Superior temporal gyrus (tissue), 1 donor: ENCODE data around the gene COL18A1.
"Not testable (repeated sequence)": the region's sequence is repeated elsewhere in the genome, so short reads cannot be mapped to it uniquely, and the experiment has no call there.

Experiments used
- DNase-seq: peaks from one replicate; pipeline ENCODE4 v3.0.0-alpha.2; 2016; ENCODE audit errors: extremely low spot score

COL18A1 gene

GRCh38 chr21:45440736-45441350, 35.9 kb downstream of the COL18A1 start:
- DNase-seq: no peak

DNA sequence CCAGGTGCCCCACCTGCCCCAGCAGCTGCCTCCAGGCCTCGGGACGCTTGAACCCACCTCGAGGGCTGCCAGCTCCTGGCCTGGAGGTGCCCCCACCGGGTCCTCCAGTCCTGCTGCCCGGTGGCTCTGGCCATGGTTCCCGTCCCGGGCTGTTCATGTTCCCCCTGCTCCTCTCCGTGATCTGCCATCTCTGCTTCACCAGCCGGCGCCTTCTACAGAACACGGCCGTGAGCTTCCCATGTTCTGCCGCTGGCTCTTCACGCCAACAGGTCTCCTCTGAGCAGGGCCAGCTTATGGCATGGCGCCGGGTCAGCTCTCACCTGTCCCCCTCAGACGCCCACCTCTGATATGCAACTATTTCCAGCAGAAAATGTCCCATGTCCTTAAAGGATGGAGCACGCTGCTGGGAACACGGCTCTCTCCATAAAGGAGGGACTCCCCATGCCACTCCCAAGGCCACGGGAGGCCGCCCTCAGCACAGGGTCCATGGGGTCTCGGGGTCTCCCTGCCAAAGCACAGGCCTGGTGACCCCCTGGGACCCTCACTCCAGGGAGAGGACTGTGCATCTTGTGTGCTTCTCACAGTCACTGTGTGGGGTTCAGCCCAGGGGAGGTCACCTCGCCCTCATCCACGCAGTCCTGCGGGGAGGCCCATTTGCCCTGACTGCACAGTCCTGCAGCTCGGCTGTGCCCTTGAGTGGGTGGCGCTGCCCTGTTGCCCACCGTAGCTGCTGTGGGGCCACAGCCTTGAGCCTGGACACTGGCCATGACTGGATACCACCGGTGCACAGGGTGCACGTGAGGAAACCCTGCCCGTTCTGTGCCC, 36.7 kb downstream of the COL18A1 start:
- no peak for DNase-seq

DNA sequence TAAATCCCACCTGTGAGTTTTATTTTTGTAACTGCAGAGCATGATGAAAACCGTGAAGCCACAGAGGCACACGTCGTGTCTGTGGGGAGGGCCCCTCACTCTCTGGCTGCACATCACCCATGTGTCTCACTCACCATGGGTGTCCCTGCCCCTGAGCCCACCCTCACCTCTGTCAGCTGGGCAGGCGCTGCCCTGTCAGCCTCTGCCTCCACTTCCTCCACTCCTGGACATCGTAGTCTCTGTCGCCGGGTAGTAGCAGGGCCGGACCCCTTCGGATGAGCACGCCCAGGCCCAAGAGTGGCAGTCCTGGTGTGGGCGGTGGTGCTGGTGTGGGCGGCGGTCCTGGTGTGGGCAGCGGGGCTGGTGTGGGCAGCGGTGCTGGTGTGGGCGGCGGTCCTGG, 37.3 kb downstream of the COL18A1 start:
- no peak for DNase-seq

GRCh38 chr21:45442686-45443594, 38.0 kb downstream of the COL18A1 start:
- not testable (repeated sequence) for DNase-seq

GRCh38 chr21:45443595-45444181, 38.7 kb downstream of the COL18A1 start:
- DNase-seq: peak; percentile 58

DNA sequence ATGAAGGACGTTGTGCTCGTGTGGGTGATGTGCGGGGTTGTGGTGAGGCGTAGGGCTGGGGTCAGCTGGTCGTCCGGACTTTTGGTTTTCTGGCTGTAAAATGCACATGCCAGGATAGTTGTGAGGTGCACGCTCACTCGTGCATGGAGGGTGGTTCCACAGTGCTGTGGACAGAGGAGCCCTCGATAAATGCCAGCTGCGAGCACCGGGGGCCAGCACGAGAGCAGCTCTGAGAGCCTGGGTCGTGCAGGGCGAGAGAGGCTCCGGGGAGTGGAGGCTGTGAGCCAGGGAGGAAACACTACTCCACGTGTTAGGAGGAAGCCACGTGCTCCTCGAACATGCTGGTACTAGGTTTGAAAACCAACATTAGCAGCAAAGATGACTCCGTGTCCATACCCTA, 39.4 kb downstream of the COL18A1 start:
- DNase-seq: no peak

GRCh38 chr21:45445369-45445768, 40.4 kb downstream of the COL18A1 start:
- DNase-seq: no peak

DNA sequence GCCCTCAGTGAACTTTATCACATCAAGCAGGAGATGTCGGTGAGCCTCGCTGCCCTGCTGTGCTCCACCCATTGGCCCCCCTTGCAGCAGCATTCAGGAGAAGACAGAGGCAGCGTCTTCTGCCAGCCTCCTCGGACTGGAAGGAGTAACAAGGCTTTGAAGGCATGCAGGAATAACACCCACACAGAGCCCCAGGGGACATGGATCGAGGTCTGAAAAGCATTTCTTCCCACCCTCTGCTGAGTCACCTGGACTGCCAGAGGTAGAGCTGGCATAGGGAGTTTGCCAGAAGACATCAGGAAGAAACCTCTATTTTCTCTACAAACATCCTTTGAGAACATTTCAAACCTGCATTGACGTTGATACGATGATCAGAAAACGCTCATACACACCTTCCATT, 42.9 kb downstream of the COL18A1 start:
- no peak for DNase-seq

DNA sequence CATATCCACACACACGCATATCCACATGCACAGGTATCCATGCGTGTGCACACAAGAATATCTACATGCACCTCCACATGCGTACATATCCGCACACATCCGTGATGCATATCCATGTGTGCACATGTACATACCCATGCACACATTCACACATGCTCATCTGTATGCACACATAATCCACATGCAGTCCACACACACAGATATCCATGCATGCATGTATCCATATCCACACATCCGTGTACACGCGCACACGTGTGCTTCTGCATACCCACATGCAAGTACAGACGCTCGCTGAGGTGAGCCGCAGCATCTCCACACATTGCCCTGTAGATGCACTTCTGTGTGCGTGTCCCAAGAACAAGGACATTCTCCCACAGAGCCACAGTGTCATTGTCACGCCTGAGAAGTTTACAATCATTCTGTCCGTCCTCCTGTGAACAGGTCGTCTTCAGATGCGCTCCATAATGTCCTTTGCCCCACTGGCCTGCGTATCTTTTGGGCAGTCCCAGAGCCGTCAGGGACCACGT, 43.4 kb downstream of the COL18A1 start:
- DNase-seq: no peak

DNA sequence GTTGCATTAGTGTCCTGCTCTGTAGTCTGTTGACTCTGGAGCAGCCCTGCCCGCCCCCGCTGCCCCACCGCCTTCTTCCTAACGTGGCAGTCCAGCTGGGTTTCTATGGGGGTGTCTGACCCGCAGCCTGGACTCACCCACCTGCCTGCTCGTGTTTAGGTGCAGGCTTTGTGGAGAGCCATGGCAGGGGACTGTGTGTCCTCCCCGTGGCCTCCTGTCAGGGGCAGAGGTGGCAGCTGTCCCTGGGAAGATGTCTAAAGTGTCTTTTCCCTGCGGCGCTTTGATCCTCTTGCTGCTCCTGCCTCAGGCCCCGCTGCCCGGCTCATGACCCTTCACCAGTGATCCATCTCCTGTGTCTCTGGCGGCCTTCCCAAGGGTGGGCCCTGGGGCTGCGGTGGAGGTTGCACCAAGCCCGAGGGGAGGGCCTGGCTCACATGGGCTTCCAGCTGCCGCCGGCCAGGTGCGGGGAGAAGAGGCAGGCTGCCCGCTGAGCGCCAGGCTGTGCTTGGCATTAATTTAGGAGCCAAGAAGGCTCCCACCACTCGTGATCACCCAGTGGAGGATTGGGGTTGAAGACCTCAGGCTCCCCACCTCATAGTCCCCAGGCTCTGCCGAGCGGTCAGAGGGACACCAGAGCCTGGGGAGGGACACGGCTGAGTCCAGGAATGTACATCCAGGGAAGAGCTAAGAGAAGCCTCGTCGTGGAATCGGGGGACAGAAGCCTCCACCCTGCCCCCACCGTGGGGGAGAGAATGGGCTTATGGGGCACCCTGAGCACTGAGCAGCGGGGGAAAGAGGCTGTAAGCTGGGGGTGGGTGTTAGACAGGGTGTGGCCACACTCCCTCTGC, 44.1 kb downstream of the COL18A1 start:
- DNase-seq: no peak

GRCh38 chr21:45449658-45450422, 44.9 kb downstream of the COL18A1 start:
- DNase-seq: no peak

GRCh38 chr21:45450423-45451090, 45.6 kb downstream of the COL18A1 start:
- DNase-seq: no peak

DNA sequence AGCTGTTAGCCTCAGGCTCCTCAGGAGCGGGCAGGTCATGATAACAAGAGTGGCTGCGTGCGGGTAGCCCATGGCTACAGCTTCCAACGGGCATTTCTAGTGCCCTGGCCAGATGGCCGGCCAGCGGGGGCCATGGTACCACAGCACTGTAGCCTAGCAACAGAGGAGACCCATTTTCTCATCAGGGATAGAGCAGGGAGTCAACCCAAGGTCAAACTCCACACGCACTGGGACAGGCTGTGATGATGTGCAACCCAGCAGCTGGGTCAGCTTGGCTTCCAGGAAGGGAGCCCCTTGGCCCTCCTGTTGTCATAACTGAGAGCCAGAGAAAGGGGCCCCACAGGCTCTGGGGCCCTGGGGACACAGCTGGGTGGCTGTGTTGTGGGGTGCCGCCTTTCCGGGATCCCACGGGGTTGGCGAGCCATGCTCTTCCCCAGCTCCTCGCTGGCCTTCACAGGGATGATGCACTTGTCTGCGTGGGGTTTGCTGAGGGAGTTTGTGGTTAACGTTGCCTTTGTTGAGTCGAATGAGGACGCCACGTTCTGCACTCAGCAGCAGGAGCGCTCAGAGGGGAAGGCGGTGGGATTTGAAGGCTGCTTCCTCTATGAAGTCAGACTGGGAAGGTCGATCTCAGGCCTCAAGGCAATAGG, 46.3 kb downstream of the COL18A1 start:
- no peak for DNase-seq

GRCh38 chr21:45451771-45452182, 46.8 kb downstream of the COL18A1 start:
- DNase-seq: no peak

DNA sequence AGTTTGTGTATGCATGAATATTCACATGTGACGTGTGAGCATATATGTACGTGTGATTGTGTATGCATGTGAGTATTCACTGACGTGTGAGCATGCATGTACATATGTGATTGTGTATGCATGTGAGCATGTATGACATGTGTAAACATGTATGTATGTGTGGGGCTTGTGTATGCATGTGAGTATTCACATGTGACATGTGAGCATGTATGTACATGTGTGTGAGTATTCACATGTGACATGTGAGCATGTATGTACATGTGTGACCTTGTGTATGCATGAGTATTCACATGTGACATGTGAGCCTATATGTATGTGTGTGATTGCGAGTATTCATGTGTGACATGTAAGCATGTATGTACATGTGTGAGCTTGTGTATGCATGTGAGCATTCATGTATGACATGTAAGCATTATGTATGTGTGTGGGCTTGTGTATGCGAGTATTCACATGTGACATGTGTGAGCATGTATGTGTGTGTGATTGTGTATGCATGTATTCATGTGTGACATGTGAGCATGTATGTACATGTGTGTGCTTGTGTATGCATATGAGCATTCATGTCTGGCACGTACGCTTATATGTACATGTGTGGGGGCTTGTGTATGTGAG, 47.8 kb downstream of the COL18A1 start:
- no peak for DNase-seq

GRCh38 chr21:45453308-45453950, 48.5 kb downstream of the COL18A1 start:
- DNase-seq: no peak

- no peak for DNase-seq
Observed at GRCh38 chr21:45454060-45454925, 49.3 kb downstream of the COL18A1 start.
